Brain microvascular endothelial cell (primary cell): ENCODE results near the gene C1QTNF8.

Source experiments
- DNase-seq: peaks from one replicate; pipeline ENCODE4 v3.0.0-alpha.2; 2020
- H3K27ac ChIP-seq: fragments of 250-450 bp; sonication (Bioruptor Pico); 2 replicates; pipeline ENCODE4 v1.5.1; 2020; ENCODE audit warnings: mild to moderate bottlenecking, moderate library complexity
- H3K27me3 ChIP-seq: fragments of 250-450 bp; sonication (Bioruptor Pico); replicated peaks from 2 replicates; pipeline ENCODE4 v1.5.1; 2020; ENCODE audit warnings: mild to moderate bottlenecking
- H3K36me3 ChIP-seq: fragments of 250-450 bp; sonication (Bioruptor Pico); replicated peaks from 2 replicates; pipeline ENCODE4 v1.5.1; 2020; ENCODE audit warnings: mild to moderate bottlenecking
- H3K4me3 ChIP-seq: 2 replicates; pipeline ENCODE4 v1.5.1; 2011; ENCODE audit warnings: low read depth, mild to moderate bottlenecking, control low read depth, low read length, moderate library complexity
- in situ Hi-C: cut with HindIII; loops from 2 replicates; pipeline ENCODE4 v1.10.0; 2017; ENCODE audit warnings: low sequenced_read_pairs, low pct_ligation_motif_present
- TF ChIP-seq, protein P1 (sequence below): IDR thresholded peaks from 2 replicates; pipeline ENCODE4 v1.5.1; 2011; ENCODE audit warnings: low read depth, mild to moderate bottlenecking, moderate library complexity, low read length, control low read depth, inconsistent platforms; ENCODE audit errors: missing control alignments

The C1QTNF8 gene

DNA sequence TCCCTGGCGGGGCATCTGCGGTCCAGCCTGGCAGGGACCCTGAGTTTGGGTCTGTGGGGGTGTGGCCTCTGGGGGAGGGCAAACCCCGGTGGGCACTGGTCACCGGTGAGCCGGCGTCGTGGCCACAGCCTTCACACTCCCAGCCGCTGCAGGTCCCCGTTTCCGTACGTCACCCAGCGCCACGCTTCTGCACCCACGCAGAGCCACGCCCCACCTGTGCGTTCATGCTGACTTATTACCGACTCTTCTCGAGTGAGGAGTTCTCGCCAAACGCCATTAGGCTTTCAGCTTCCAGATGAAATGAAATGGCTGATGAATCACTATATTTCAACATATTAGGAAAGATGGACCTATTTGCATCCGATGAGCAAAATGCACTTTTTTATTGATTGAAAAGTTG is 32.3 kb downstream of the C1QTNF8 start:
- Histone ChIP-seq H3K36me3 (no peaks in the 10 kb centered on the region), H3K4me3 (no peak overlapping the region), H3K27ac (no peak overlapping the region), H3K27me3 (peaks cover 30% of the 10 kb centered on the region)
- in situ Hi-C loops = no loop called here
- TF ChIP-seq, protein P1, sequence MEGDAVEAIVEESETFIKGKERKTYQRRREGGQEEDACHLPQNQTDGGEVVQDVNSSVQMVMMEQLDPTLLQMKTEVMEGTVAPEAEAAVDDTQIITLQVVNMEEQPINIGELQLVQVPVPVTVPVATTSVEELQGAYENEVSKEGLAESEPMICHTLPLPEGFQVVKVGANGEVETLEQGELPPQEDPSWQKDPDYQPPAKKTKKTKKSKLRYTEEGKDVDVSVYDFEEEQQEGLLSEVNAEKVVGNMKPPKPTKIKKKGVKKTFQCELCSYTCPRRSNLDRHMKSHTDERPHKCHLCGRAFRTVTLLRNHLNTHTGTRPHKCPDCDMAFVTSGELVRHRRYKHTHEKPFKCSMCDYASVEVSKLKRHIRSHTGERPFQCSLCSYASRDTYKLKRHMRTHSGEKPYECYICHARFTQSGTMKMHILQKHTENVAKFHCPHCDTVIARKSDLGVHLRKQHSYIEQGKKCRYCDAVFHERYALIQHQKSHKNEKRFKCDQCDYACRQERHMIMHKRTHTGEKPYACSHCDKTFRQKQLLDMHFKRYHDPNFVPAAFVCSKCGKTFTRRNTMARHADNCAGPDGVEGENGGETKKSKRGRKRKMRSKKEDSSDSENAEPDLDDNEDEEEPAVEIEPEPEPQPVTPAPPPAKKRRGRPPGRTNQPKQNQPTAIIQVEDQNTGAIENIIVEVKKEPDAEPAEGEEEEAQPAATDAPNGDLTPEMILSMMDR = no peak
- DNase-seq = no peak

DNA sequence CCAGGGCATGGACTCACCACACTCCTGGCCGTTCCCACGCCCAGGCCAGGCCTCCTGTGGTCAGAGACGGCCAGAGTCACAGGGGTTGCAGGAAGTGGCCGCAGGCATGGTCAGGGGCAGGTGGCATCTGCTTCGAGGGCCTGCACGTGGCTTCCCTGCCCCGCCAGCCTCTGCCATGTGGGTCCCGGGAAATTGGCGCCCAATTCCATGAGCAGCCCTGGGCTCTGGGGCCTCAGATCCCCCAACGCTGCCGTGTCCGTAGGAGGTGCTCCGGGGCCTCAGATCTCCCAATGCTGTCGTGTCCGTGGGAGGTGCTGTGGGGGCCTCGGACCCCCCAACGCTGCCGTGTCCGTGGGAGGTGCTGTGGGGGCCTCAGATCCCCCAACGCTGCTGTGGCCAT is 33.1 kb downstream of the C1QTNF8 start:
- TF ChIP-seq, protein P1 = no peak
- DNase-seq = no peak
- Histone ChIP-seq H3K27me3 (peaks cover 25% of the 10 kb centered on the region), H3K27ac (no peak overlapping the region), H3K36me3 (no peaks in the 10 kb centered on the region), H3K4me3 (no peak overlapping the region)
- in situ Hi-C loops = no loop called here

DNA sequence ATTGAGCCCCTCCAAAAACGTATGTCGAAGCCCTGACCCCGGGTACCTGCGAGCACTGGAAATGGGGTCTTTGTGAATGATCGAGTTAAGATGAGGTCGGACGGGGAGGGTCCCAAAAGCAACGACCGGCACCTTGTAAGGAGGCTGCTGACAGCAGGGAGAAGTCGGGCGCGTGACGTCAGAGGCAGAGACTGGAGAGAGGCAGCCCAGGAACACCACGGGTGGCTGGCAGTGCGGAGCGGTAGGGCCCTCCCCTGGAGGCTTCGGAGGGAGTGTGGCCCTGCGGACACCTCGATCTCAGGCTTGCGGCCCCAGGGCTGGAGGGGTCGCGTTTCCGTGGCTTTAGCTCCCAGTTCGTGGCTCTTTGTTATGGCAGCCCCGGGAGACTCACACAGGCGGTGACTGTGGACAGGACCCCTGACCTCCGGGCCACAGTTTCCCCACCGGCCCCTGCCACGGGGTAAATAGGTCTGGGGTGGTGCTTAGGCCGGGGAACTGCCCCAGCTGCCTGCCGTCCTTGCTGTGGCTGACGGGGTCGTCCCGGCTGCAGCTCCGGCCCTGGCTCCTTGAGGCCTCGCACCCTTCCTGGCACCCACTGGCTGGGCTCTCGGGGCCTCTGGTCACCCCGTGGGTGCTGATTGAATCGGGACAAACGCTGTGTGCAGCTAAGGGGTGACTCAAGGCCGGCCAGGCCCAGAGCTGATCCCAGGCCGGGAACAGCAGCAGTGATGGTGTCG is 34.1 kb downstream of the C1QTNF8 start:
- in situ Hi-C loops = no loop called here
- TF ChIP-seq, protein P1 = no peak
- no peak overlapping the region for H3K4me3 ChIP-seq
- DNase-seq = no peak
- H3K27me3 ChIP-seq = peaks cover 23% of the 10 kb centered on the region
- no peaks in the 10 kb centered on the region for H3K36me3 ChIP-seq
- H3K27ac ChIP-seq = no peak overlapping the region

DNA sequence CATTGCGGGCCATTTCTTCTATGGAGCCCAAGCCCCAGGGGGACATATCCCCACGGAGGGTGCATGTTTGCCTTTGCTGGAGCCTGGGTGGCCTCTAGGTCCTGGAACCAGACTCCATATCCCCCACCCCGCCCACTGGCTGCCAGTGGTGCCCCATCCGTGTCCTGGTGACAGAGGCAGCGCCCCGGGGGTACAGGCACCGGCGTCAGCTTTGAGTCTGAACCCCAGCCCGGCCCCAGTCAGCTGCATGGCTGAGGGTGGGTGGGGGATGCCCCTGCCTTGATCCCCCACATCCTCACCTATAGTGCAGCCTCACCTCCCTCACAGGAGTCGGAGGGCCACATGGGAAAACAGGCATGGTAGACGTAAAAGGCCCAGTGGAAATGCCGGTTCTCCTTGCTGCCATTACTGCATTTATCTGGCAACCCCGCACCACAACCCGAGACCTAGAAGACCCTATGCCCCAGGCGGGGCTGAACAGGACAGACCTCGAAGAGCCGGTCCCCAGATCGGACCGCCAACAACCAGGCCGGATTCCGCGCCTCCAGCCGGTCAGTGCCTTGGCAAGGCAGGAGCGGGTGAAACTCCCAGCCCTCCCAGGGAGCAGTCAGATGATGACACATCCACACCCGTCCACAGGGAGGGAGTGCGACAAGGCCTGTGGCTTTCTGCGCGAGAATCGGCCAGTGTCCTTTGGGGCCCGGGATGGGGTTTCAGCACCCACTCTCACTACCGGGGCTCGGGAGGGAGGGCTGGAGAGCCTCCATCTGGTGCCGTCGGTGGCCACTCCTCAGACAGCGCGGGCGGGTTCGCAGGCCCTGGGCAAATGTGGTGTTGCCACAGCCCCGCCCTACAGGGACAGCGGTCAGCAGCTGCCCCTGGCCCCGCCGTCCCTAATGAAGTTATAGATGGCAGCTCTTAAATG is 35.4 kb downstream of the C1QTNF8 start:
- in situ Hi-C loops = no loop called here
- TF ChIP-seq, protein P1 = no peak
- Histone ChIP-seq H3K27me3 (peaks cover 14% of the 10 kb centered on the region), H3K4me3 (no peak overlapping the region), H3K27ac (no peak overlapping the region), H3K36me3 (no peaks in the 10 kb centered on the region)
- no peak for DNase-seq

DNA sequence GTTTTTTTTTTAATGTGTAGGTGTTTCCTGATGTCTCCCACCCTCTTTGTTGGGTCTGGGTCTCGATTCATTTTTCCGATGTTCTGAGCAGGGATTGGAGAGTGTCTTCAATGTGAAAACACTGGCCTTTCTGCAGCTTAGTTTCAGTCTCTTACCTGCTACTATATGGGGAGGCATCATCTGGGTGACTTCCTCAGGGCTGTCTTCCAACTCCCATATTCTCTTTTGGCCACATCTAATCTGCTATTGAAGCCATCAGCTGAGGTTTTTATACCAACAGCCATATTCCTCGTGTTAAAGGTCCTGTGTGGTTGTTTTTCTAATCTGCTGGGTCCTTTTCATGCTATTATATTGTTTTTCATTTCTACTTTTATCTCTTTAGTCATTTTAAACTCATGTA is 36.7 kb downstream of the C1QTNF8 start:
- Histone ChIP-seq H3K36me3 (no peaks in the 10 kb centered on the region), H3K27ac (no peak overlapping the region), H3K27me3 (peaks cover 3% of the 10 kb centered on the region), H3K4me3 (no peak overlapping the region)
- TF ChIP-seq, protein P1 = no peak
- in situ Hi-C loops = no loop called here
- DNase-seq = no peak
